ENCODE results near the gene TRIP10.
"Not testable (repeated sequence)": the region's sequence is repeated elsewhere in the genome, so short reads cannot be mapped to it uniquely, and the experiment has no call there.

TRIP10 gene

GRCh38 chr19:6743714-6744380, 4.4 kb downstream of the TRIP10 start:
- DNase-seq (ENCODE audit: low read depth in 2 of 2), result no peak

GRCh38 chr19:6744381-6745301, 5.2 kb downstream of the TRIP10 start:
- peak in 1 of 2 experiments; percentile 34 for DNase-seq (ENCODE audit: low read depth in 2 of 2)

GRCh38 chr19:6745965-6746364, 6.5 kb downstream of the TRIP10 start:
- no peak for DNase-seq (ENCODE audit: low read depth in 2 of 2)

- DNase-seq (ENCODE audit: low read depth in 2 of 2), result not testable (repeated sequence)
Observed at GRCh38 chr19:6748543-6748942, 9.1 kb downstream of the TRIP10 start.

GRCh38 chr19:6750062-6750461, 10.6 kb downstream of the TRIP10 start:
- DNase-seq (ENCODE audit: low read depth in 2 of 2), result no peak

- no peak for DNase-seq (ENCODE audit: low read depth in 2 of 2)
Observed at GRCh38 chr19:6751189-6751588, 11.7 kb downstream of the TRIP10 start.

- no peak for DNase-seq (ENCODE audit: low read depth in 2 of 2)
Observed at GRCh38 chr19:6752256-6753177, 13.0 kb downstream of the TRIP10 start.

- no peak for DNase-seq (ENCODE audit: low read depth in 2 of 2)
Observed at GRCh38 chr19:6753178-6754031, 13.9 kb downstream of the TRIP10 start.

- DNase-seq (ENCODE audit: low read depth in 2 of 2), result no peak
Observed at GRCh38 chr19:6754136-6754535, 14.7 kb downstream of the TRIP10 start.

GRCh38 chr19:6754653-6755463, 15.4 kb downstream of the TRIP10 start:
- DNase-seq (ENCODE audit: low read depth in 2 of 2), result no peak

GRCh38 chr19:6760606-6761005, 21.1 kb downstream of the TRIP10 start:
- DNase-seq (ENCODE audit: low read depth in 2 of 2), result no peak

- no peak for DNase-seq (ENCODE audit: low read depth in 2 of 2)
Observed at GRCh38 chr19:6761053-6761676, 21.7 kb downstream of the TRIP10 start.

- not testable (repeated sequence) for DNase-seq (ENCODE audit: low read depth in 2 of 2)
Observed at GRCh38 chr19:6762253-6762797, 22.8 kb downstream of the TRIP10 start.

- no peak for DNase-seq (ENCODE audit: low read depth in 2 of 2)
Observed at GRCh38 chr19:6765738-6766356, 26.4 kb downstream of the TRIP10 start.

- no peak for DNase-seq (ENCODE audit: low read depth in 2 of 2)
Observed at GRCh38 chr19:6766357-6767080, 27.0 kb downstream of the TRIP10 start.

GRCh38 chr19:6767081-6767356, 27.5 kb downstream of the TRIP10 start:
- no peak for DNase-seq (ENCODE audit: low read depth in 2 of 2)

- DNase-seq (ENCODE audit: low read depth in 2 of 2), result no peak
Observed at GRCh38 chr19:6767357-6768235, 28.1 kb downstream of the TRIP10 start, which contains the start of gene SH2D3A. SH2D3A (minus strand) TSS chr19:6767435; CDS start chr19:6763748, 3,687 bp downstream.
